Gastrocnemius medialis (tissue), 4 donors: ENCODE data around the gene CTTNBP2NL. TPM values are rescaled to one million over a fixed set of nuclear protein-coding genes. Genes with fewer than 3 reads are reported as not detected.
"Not testable (repeated sequence)": the region's sequence is repeated elsewhere in the genome, so short reads cannot be mapped to it uniquely, and the experiment has no call there.

Source experiments
- ATAC-seq, 2 donors: fragments of 150-250 bp; one replicate each; pipeline ENCODE4 v1.9.1; 2016
- DNase-seq, 2 donors: peaks; one replicate each; pipeline ENCODE4 v3.0.0-alpha.2; 2019
- H3K27ac ChIP-seq, 4 donors: fragments of 200-600 bp; sonication (generic); 1 replicate in 1 of 4; 2 replicates in 3 of 4; pipeline ENCODE4 v1.5.1; 2016 to 2018; ENCODE audit warnings: mild to moderate bottlenecking in 2 of 4, moderate library complexity in 1 of 4
- H3K27me3 ChIP-seq, 3 donors: fragments of 200-600 bp; sonication (generic) in 2 of 3; 1 replicate in 1 of 3; 2 replicates in 2 of 3; pipeline versions ENCODE4 v1.5.1 to v1.6.0; 2016 to 2019; ENCODE audit warnings: mild to moderate bottlenecking in 1 of 3, moderate library complexity in 1 of 3
- H3K36me3 ChIP-seq, 2 donors: fragments of 200-600 bp; sonication (generic) in 1 of 2; one replicate each; pipeline ENCODE4 v1.5.1; 2017 to 2018
- H3K4me1 ChIP-seq, 2 donors: fragments of 200-600 bp; sonication (generic) in 1 of 2; one replicate each; pipeline ENCODE4 v1.5.1; 2016 to 2017; ENCODE audit warnings: mild to moderate bottlenecking in 2 of 2
- H3K4me3 ChIP-seq, 4 donors: fragments of 200-600 bp; sonication (generic) in 3 of 4; 1 replicate in 1 of 4; 2 replicates in 3 of 4; pipeline ENCODE4 v1.5.1; 2016 to 2019; ENCODE audit warnings: mild to moderate bottlenecking in 2 of 4
- H3K9me3 ChIP-seq, 3 donors: fragments of 200-600 bp; sonication (generic) in 2 of 3; 1 replicate in 1 of 3; 2 replicates in 2 of 3; pipeline ENCODE4 v1.5.1; 2016 to 2019
- POLR2A ChIP-seq, 2 donors: fragments of 450-650 bp; IDR thresholded peaks; one replicate each; pipeline ENCODE4 v1.6.1; 2017; ENCODE audit warnings: antibody characterized with exemption in 2 of 2, mild to moderate bottlenecking in 2 of 2, moderate library complexity in 2 of 2
- in situ Hi-C, 4 donors: fragments of 200-750 bp; cut with MboI; loops; one replicate each; pipeline versions ENCODE4 v1.15.0 to v1.8.0; 2017; ENCODE audit warnings: low sequenced_read_pairs in 4 of 4
- intact Hi-C: fragments of 100-400 bp; cut with DNase I; formaldehyde crosslinking; loops from one replicate; pipeline ENCODE4 v1.15.1; 2023; ENCODE audit warnings: low total_unique reads
- total RNA-seq, 4 donors: library from RNA; depleted of rRNA; stranded (reverse); fragments of >200 nt; gene quantifications; one replicate each; pipeline versions ENCODE4 v1.1.0 to v1.2.3, GENCODE V29; 2016
- TF ChIP-seq, protein P1 (sequence below), 5 experiments: fragments of 450-650 bp in 3 of 5; fragments of 200-600 bp in 2 of 5; sonication (generic) in 2 of 5; IDR thresholded peaks in 4 of 5; conservative IDR thresholded peaks in 1 of 5; 1 replicate in 4 of 5; 2 replicates in 1 of 5; pipeline ENCODE4 v1.5.1; 2016 to 2019; ENCODE audit warnings: antibody characterized with exemption in 5 of 5, mild to moderate bottlenecking in 3 of 5, moderate library complexity in 3 of 5

CTTNBP2NL gene
- total RNA-seq, 4 donors from 2014 or later = 2.6 to 7.2 (median 3.9) TPM

DNA sequence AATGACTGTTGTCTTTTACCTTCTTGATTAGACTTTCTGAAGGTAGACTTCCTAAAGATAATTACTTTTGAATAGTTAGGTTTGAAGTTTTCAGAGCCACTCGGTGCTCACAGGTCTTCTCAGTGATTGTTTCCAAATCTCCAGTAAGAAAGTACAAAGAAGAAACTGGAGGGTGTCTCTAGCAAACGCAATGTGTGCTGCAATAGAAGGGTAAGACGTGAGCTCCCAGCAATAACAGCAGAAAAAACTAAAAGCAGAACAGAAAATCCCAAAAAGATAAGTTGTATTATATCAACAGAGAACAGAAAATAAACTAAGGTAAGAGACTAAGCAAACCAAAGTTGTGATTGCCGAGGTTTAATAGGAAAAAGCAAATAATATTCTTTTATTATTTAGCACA is 1.8 kb downstream of the CTTNBP2NL start:
- H3K4me1 ChIP-seq = peaks cover 18 to 30% of the 10 kb centered on the region in 2 donors
- peak overlapping the region in 3 of 4 donors; percentile 17 to 97 (median 84) for H3K4me3 ChIP-seq
- no peaks in the 10 kb centered on the region for H3K9me3 ChIP-seq
- no peak for DNase-seq
- intact Hi-C loops (loop anchor here (5.0 kb wide), 1 partner anchor 409 kb away; no protein-coding TSS in a partner anchor), in situ Hi-C loops (loop anchor here (10.0 to 25.0 kb wide), 3 partner anchors 217 to 314 kb away; partner anchors contain the start of genes RHOC (in 3 of the 4), PPM1J (in 2 of the 4), CAPZA1 (in 1 of the 4) and ST7L (in 1 of the 4))
- ATAC-seq = no peak
- no peaks in the 10 kb centered on the region for H3K27me3 ChIP-seq
- no peaks in the 10 kb centered on the region for H3K36me3 ChIP-seq
- TF ChIP-seq POLR2A (IDR thresholded peaks at IDR 0.05) = no peak
- TF ChIP-seq, protein P1, sequence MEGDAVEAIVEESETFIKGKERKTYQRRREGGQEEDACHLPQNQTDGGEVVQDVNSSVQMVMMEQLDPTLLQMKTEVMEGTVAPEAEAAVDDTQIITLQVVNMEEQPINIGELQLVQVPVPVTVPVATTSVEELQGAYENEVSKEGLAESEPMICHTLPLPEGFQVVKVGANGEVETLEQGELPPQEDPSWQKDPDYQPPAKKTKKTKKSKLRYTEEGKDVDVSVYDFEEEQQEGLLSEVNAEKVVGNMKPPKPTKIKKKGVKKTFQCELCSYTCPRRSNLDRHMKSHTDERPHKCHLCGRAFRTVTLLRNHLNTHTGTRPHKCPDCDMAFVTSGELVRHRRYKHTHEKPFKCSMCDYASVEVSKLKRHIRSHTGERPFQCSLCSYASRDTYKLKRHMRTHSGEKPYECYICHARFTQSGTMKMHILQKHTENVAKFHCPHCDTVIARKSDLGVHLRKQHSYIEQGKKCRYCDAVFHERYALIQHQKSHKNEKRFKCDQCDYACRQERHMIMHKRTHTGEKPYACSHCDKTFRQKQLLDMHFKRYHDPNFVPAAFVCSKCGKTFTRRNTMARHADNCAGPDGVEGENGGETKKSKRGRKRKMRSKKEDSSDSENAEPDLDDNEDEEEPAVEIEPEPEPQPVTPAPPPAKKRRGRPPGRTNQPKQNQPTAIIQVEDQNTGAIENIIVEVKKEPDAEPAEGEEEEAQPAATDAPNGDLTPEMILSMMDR (IDR thresholded peaks at IDR 0.05 in 4 of 5, conservative IDR thresholded peaks at IDR 0.05 in 1 of 5) = no peak
- H3K27ac ChIP-seq = no peak overlapping the region

DNA sequence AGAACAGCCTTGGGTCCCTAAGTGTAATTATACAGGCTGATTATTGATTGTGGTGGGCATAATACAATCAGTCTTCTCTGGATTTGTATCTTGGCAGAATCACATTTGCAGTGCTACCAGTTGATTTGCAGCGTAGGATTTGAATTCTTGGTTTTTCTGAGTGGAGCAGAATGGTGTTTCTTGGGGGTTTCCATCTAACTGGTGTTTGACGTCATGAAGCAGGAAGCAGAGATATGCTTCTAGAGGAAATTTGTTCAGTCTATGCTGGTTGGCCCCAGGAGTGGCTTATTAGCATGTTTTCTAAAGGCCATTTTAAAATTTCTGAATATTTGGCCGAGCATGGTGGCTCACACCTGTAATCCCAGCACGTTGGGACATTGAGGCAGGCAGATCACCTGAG is 3.4 kb downstream of the CTTNBP2NL start:
- TF ChIP-seq, protein P1 (IDR thresholded peaks at IDR 0.05 in 4 of 5, conservative IDR thresholded peaks at IDR 0.05 in 1 of 5) = no peak
- no peak for TF ChIP-seq POLR2A (IDR thresholded peaks at IDR 0.05)
- DNase-seq (no peak), ATAC-seq (no peak)
- Histone ChIP-seq H3K36me3 (no peaks in the 10 kb centered on the region), H3K4me1 (peaks cover 16 to 23% of the 10 kb centered on the region in 2 donors), H3K27ac (no peak overlapping the region), H3K27me3 (no peaks in the 10 kb centered on the region), H3K4me3 (no peak overlapping the region), H3K9me3 (no peaks in the 10 kb centered on the region)
- intact Hi-C loops (loop anchor here (5.0 kb wide), 1 partner anchor 408 kb away; no protein-coding TSS in a partner anchor), in situ Hi-C loops (loop anchor here (10.0 to 25.0 kb wide), 3 partner anchors 215 to 313 kb away; partner anchors contain the start of genes RHOC (in 3 of the 4), PPM1J (in 2 of the 4), CAPZA1 (in 1 of the 4) and ST7L (in 1 of the 4))

DNA sequence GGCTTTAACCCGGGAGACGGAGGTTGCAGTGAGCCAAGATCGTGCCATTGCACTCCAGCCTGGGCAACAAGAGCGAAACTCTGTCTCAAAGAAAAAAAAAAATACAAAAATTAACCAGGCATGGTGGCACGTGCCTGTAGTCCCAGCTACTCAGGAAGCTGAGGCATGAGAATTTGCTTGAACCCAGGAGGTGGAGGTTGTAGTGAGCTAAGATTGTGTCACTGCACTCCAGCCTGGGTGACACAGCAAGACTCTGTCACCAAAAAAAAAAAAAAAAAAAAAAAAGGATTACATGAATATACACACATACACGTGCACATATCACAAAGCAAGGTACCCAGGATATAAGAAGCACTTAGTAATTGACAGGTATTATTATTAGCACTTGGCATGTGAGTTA is 4.7 kb downstream of the CTTNBP2NL start:
- H3K4me3 ChIP-seq, ATAC-seq, in situ Hi-C loops, DNase-seq, H3K36me3 ChIP-seq, H3K27ac ChIP-seq, intact Hi-C loops, H3K27me3 ChIP-seq, H3K9me3 ChIP-seq: not testable (repeated sequence)
- H3K4me1 ChIP-seq = peaks cover 5 to 13% of the 10 kb centered on the region in 2 donors

DNA sequence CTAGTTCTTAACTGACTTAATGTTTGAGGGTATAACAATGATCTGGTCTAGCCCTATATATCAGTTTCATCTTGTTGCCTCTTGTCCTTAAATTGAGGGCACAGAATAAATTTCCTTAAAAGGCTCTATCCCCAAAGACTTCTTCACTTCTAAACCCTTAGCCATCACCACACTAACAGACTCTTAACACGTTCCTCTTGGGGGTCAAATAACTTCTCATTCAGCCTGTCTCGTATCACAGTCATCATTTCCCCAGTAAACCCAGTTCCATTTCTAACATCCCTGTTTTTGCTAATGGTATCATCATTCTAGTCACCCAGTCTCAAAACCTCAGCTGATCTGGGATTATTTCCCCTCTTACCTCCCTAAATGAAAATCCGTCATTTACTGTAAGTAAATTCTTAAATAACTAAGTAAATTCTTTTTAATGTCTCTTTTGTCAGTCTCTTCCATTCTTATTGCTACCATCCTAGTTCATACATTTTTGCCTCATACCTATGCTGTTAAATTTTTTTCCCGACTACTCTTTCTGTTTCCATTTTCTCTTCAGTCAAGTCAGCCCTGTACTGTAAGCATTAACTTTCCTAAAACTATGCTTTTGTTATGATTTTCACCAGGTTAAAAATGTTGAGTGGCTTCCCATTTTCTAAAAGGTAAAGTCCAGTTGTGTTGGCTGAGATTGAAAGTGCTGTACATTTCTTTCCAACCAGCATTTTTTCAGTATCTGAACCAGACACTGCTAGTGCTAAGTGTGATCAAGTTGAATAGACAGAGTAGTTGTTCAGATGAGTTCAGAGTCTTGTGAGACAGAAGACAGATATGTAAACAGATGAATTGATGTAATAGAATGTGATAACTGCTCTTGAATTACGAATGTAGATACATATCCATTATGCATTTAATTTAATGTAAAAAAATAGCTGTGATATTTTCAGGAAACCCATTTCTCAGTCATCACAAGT is 6.9 kb downstream of the CTTNBP2NL start:
- no peak for DNase-seq
- Histone ChIP-seq H3K36me3 (no peaks in the 10 kb centered on the region), H3K4me3 (no peak overlapping the region), H3K27me3 (no peaks in the 10 kb centered on the region), H3K27ac (no peak overlapping the region), H3K9me3 (no peaks in the 10 kb centered on the region), H3K4me1 (peaks cover 0 to 12% of the 10 kb centered on the region in 2 donors)
- no peak for ATAC-seq
- TF ChIP-seq, protein P1 (IDR thresholded peaks at IDR 0.05 in 4 of 5, conservative IDR thresholded peaks at IDR 0.05 in 1 of 5) = no peak
- TF ChIP-seq POLR2A (IDR thresholded peaks at IDR 0.05) = no peak
- in situ Hi-C loops (no loop called here), intact Hi-C loops (no loop called here)

DNA sequence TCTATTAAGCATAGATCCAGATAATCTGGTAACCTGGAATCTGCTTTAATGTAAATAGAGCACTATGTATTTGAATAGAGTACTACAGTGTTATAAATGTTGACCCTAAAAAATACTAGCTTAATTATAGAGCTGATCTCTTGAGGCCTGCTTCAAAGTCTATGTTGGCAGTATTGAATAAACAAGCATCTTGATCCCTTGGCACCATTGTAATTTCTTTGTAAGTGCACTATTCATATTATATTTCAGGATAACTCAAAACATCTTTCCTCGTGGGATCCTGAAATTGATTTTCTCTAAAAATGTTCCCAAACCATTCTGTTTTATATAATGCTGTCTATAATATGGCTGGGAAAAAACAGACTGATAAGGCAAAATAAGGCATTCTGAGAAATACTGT is 10.8 kb downstream of the CTTNBP2NL start:
- in situ Hi-C loops = no loop called here

More for the DNA sequence above, 10.8 kb downstream of the CTTNBP2NL start:
- intact Hi-C loops = no loop called here
- no peaks in the 10 kb centered on the region for H3K27me3 ChIP-seq
- no peaks in the 10 kb centered on the region for H3K36me3 ChIP-seq
- DNase-seq = no peak
- TF ChIP-seq, protein P1 (IDR thresholded peaks at IDR 0.05 in 4 of 5, conservative IDR thresholded peaks at IDR 0.05 in 1 of 5) = no peak
- no peaks in the 10 kb centered on the region for H3K9me3 ChIP-seq
- no peak overlapping the region for H3K4me3 ChIP-seq
- H3K4me1 ChIP-seq = peaks cover 0 to 12% of the 10 kb centered on the region in 2 donors
- no peak overlapping the region for H3K27ac ChIP-seq
- no peak for ATAC-seq
